ENCODE measurements around the gene MBP. TPM values are rescaled to one million over a fixed set of nuclear protein-coding genes. Genes with fewer than 3 reads are reported as not detected.

The MBP gene
- total RNA-seq, 1 experiment from 2014 or later = 47.4 TPM

DNA sequence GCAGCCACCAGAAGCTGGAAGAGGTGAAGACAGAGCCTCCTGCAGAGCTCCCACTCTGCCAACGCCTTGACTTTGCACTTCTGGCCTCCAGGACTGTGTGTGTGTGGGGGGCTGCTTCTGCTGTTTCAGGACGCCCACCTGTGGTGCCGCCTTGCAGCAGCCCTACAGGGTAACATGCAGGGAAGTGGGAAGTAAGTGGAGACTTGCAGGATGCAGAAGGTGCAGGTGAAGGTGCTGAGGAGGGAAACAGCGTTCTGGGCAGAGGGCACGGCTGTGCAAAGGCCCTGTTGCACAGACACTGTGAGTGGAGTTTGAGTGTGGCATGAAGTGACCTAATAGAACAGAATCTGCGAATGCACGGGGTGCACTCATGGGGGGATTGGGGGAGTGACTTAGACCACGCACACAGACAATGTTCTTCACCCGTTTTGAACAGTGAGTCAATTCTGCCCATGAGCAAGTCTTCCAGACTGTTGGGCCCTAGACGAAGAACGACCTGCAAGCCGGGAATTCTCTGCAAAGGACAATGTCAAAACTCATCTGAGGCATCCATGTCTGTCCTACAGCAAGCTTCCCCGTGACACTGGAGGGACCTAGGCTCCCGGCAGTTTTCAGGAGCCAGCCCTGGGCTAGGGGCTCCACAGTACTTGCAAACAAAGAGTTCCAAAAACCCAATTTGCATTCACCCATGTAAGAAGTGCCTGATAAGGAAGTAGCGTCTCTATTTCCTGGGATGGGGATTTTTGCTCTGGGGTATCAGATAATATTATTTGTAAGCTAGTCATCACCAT lies 19.0 kb downstream of the MBP start:
- no peak for DNase-seq
- BruUV-seq (replicated peaks) = no TSS peak

GRCh38 chr18:77112747-77113092 lies 19.9 kb downstream of the MBP start:
- POLR2A ChIA-PET (ENCODE audit: unreplicated experiment) = no interaction called here
- Histone ChIP-seq H3K9me3 (ENCODE audit: low read length) (no peaks in the 10 kb centered on the region), H3K4me2 (ENCODE audit: low read length) (no peak overlapping the region), H3F3A (ENCODE audit: low read length, unreplicated experiment) (no peaks in the 10 kb centered on the region), H3K27me3 (ENCODE audit: low read length) (no peaks in the 10 kb centered on the region), H3K9ac (ENCODE audit: low read length) (no peak overlapping the region), H3K27ac (ENCODE audit: low read length) (no peak overlapping the region), H3K79me2 (ENCODE audit: low read length) (peaks cover 27% of the 10 kb centered on the region), H3K36me3 (ENCODE audit: low read depth, low read length) (peaks cover 8% of the 10 kb centered on the region), H3K4me1 (ENCODE audit: insufficient read depth, low read length) (no peaks in the 10 kb centered on the region), H4K20me1 (ENCODE audit: low read length) (no peaks in the 10 kb centered on the region), H2AFZ (ENCODE audit: low read length) (no peak overlapping the region), H3K9me2 (replicated peaks; ENCODE audit: low read length) (no peaks in the 10 kb centered on the region), H3K4me3 (ENCODE audit: low read length) (no peak overlapping the region)
- intact Hi-C loops (cut with micrococcal nuclease) = no loop called here
- no TSS peak for BruUV-seq (replicated peaks)
- ATAC-seq (no peak), DNase-seq (no peak)
- TF ChIP-seq EZH2phosphoT487 (IDR thresholded peaks at IDR 0.05; ENCODE audit: borderline replicate concordance, low read length) (no peak), EZH2 (IDR thresholded peaks at IDR 0.05; ENCODE audit: low read length, unreplicated experiment) (no peak)
- TF ChIP-seq, protein P1, sequence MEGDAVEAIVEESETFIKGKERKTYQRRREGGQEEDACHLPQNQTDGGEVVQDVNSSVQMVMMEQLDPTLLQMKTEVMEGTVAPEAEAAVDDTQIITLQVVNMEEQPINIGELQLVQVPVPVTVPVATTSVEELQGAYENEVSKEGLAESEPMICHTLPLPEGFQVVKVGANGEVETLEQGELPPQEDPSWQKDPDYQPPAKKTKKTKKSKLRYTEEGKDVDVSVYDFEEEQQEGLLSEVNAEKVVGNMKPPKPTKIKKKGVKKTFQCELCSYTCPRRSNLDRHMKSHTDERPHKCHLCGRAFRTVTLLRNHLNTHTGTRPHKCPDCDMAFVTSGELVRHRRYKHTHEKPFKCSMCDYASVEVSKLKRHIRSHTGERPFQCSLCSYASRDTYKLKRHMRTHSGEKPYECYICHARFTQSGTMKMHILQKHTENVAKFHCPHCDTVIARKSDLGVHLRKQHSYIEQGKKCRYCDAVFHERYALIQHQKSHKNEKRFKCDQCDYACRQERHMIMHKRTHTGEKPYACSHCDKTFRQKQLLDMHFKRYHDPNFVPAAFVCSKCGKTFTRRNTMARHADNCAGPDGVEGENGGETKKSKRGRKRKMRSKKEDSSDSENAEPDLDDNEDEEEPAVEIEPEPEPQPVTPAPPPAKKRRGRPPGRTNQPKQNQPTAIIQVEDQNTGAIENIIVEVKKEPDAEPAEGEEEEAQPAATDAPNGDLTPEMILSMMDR (conservative IDR thresholded peaks at IDR 0.05; ENCODE audit: low read depth, low read length) = no peak
- CTCF ChIA-PET = no interaction called here

More for the DNA sequence above, 19.0 kb downstream of the MBP start:
- Histone ChIP-seq H3K9ac (ENCODE audit: low read length) (no peak overlapping the region), H3K27me3 (ENCODE audit: low read length) (no peaks in the 10 kb centered on the region), H3K4me3 (ENCODE audit: low read length) (no peak overlapping the region), H3F3A (ENCODE audit: low read length, unreplicated experiment) (no peaks in the 10 kb centered on the region), H3K9me3 (ENCODE audit: low read length) (no peaks in the 10 kb centered on the region), H3K36me3 (ENCODE audit: low read depth, low read length) (peaks cover 8% of the 10 kb centered on the region), H3K9me2 (replicated peaks; ENCODE audit: low read length) (no peaks in the 10 kb centered on the region), H3K4me2 (ENCODE audit: low read length) (no peak overlapping the region), H2AFZ (ENCODE audit: low read length) (no peak overlapping the region), H3K79me2 (ENCODE audit: low read length) (peaks cover 31% of the 10 kb centered on the region), H3K4me1 (ENCODE audit: insufficient read depth, low read length) (no peaks in the 10 kb centered on the region), H3K27ac (ENCODE audit: low read length) (no peak overlapping the region), H4K20me1 (ENCODE audit: low read length) (no peaks in the 10 kb centered on the region)
- ATAC-seq = no peak
- POLR2A ChIA-PET (ENCODE audit: unreplicated experiment) = no interaction called here
- TF ChIP-seq, protein P1 (conservative IDR thresholded peaks at IDR 0.05; ENCODE audit: low read depth, low read length) = no peak
- no peak for TF ChIP-seq EZH2phosphoT487 (IDR thresholded peaks at IDR 0.05; ENCODE audit: borderline replicate concordance, low read length)
- no peak for TF ChIP-seq EZH2 (IDR thresholded peaks at IDR 0.05; ENCODE audit: low read length, unreplicated experiment)
- intact Hi-C loops (cut with micrococcal nuclease) = no loop called here
- CTCF ChIA-PET = no interaction called here

- Histone ChIP-seq H3K4me2 (ENCODE audit: low read length) (no peak overlapping the region), H3K79me2 (ENCODE audit: low read length) (peaks cover 24% of the 10 kb centered on the region), H3K9me2 (replicated peaks; ENCODE audit: low read length) (no peaks in the 10 kb centered on the region), H4K20me1 (ENCODE audit: low read length) (no peaks in the 10 kb centered on the region), H3K9ac (ENCODE audit: low read length) (no peak overlapping the region), H3K27me3 (ENCODE audit: low read length) (no peaks in the 10 kb centered on the region), H3K9me3 (ENCODE audit: low read length) (no peaks in the 10 kb centered on the region), H3K27ac (ENCODE audit: low read length) (no peak overlapping the region), H3F3A (ENCODE audit: low read length, unreplicated experiment) (no peaks in the 10 kb centered on the region), H3K4me3 (ENCODE audit: low read length) (no peak overlapping the region), H2AFZ (ENCODE audit: low read length) (no peak overlapping the region), H3K4me1 (ENCODE audit: insufficient read depth, low read length) (no peaks in the 10 kb centered on the region), H3K36me3 (ENCODE audit: low read depth, low read length) (peaks cover 8% of the 10 kb centered on the region)
- DNase-seq = no peak
- no TSS peak for BruUV-seq (replicated peaks)
- intact Hi-C loops (cut with micrococcal nuclease) = no loop called here
- CTCF ChIA-PET = no interaction called here
- POLR2A ChIA-PET (ENCODE audit: unreplicated experiment) = no interaction called here
- TF ChIP-seq EZH2phosphoT487 (IDR thresholded peaks at IDR 0.05; ENCODE audit: borderline replicate concordance, low read length) (no peak), EZH2 (IDR thresholded peaks at IDR 0.05; ENCODE audit: low read length, unreplicated experiment) (no peak)
- TF ChIP-seq, protein P1 (conservative IDR thresholded peaks at IDR 0.05; ENCODE audit: low read depth, low read length) = no peak
- ATAC-seq = no peak
Observed at GRCh38 chr18:77111951-77112746, 20.4 kb downstream of the MBP start.

Data from PC-3 (cell line).